Measurements from ENCODE around the gene ASIC4. TPM values are rescaled to one million over a fixed set of nuclear protein-coding genes. Genes with fewer than 3 reads are reported as not detected.

Gene ASIC4
- total and polyA plus RNA-seq, 3 experiments from 2014 or later: not detected

DNA sequence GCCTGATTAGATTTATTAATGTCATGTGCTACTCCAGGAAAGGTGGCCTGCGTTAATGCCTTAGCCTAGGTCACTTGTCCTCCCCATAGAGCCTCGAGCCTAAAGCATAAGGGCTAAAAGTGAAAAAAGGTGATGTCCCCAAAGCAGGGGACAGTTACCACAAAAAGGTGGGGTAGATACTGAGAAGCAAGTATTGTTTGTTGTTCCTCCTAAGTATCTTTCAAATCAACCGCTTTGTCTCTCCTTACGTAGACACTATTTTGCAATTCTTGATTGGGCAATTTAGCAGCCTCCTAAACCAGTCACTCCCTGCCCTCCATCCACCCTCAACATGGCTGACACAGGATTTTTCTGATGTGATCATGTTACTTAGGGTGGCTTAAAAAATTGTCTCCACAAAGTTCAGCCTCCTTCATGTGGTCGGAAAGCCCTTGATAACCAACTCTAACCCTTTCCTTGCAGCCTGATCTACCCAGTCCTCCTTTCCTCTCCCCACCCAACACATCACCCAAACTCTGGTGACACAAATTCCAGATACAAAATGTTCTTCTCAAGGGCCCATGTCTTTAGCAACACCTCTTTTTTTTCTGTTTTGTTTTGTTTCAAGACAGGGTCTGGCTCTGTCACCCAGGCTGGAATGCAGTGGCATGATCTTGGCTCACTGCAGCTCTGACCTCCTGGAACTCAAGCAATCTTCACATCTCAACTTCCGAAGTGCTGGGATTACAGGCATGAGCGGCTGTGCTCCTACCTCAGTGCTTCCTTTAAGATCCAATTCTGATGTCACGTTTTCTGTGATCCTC lies 64.7 kb downstream of the ASIC4 start:
- no peaks in the 10 kb centered on the region for H3K4me1 Mint-ChIP-seq
- peak overlapping the region in 1 of 7 donors; percentile 61 for H3K4me3 Mint-ChIP-seq
- ChIA-PET CTCF (no interaction called here), POLR2A (no interaction called here)
- H3K36me3 Mint-ChIP-seq: no peaks in the 10 kb centered on the region
- no peaks in the 10 kb centered on the region for H3K27me3 ChIP-seq (ENCODE audit: insufficient read depth, low read length, poor library complexity, severe bottlenecking)
- H3K9me3 ChIP-seq (ENCODE audit: low read length): no peaks in the 10 kb centered on the region
- H3K27ac ChIP-seq (ENCODE audit: low read depth, low read length): no peak overlapping the region
- H3K9me3 Mint-ChIP-seq: no peaks in the 10 kb centered on the region
- H3K27me3 Mint-ChIP-seq: peaks cover 8 to 50% of the 10 kb centered on the region in 2 donors
- no peaks in the 10 kb centered on the region for H3K4me1 ChIP-seq (ENCODE audit: insufficient read depth, low read length)
- no peak for DNase-seq
- H3K4me3 ChIP-seq (ENCODE audit: low read length): no peak overlapping the region
- no peaks in the 10 kb centered on the region for H3K36me3 ChIP-seq (ENCODE audit: insufficient read depth, low read length)
- H3K27ac Mint-ChIP-seq: peak overlapping the region in 1 of 8 donors; percentile 19

- H3K4me1 ChIP-seq (ENCODE audit: insufficient read depth, low read length): no peaks in the 10 kb centered on the region
- no peaks in the 10 kb centered on the region for H3K36me3 ChIP-seq (ENCODE audit: insufficient read depth, low read length)
- H3K27ac ChIP-seq (ENCODE audit: low read depth, low read length): no peak overlapping the region
- no peaks in the 10 kb centered on the region for H3K9me3 ChIP-seq (ENCODE audit: low read length)
- no peak for DNase-seq
- no peaks in the 10 kb centered on the region for H3K27me3 ChIP-seq (ENCODE audit: insufficient read depth, low read length, poor library complexity, severe bottlenecking)
- H3K4me3 ChIP-seq (ENCODE audit: low read length): no peak overlapping the region
- CTCF ChIA-PET: no interaction called here
- POLR2A ChIA-PET: no interaction called here
- Mint-ChIP-seq H3K9me3 (no peaks in the 10 kb centered on the region), H3K36me3 (no peaks in the 10 kb centered on the region), H3K27ac (no peak overlapping the region), H3K4me1 (no peaks in the 10 kb centered on the region), H3K4me3 (no peak overlapping the region), H3K27me3 (peaks cover 7 to 43% of the 10 kb centered on the region in 2 donors)
Observed at GRCh38 chr2:219581346-219581745, 67.1 kb downstream of the ASIC4 start.

Other genes starting within 250 kb of the ASIC4 start
- gene DNAJB2, start 235.1 kb upstream of the ASIC4 start, total RNA-seq: 10 to 100 TPM; 48.5 to 56.4 TPM
- gene DNAJB2, start 235.1 kb upstream of the ASIC4 start, polyA plus RNA-seq: 5.9 TPM
- under 1 TPM in 1 of 2 experiments, not detected in 1; 0.11 TPM for gene PTPRN, start 205.1 kb upstream of the ASIC4 start, total RNA-seq
- not detected for gene PTPRN, start 205.1 kb upstream of the ASIC4 start, polyA plus RNA-seq
- not detected for gene RESP18, start 181.7 kb upstream of the ASIC4 start, total RNA-seq
- gene RESP18, start 181.7 kb upstream of the ASIC4 start, polyA plus RNA-seq: not detected
- gene DNPEP, start 126.6 kb upstream of the ASIC4 start, total RNA-seq: 100 to 1,000 TPM; 112 to 116 TPM
- 69.1 TPM for gene DNPEP, start 126.6 kb upstream of the ASIC4 start, polyA plus RNA-seq
- gene DES, start 96.1 kb upstream of the ASIC4 start, total RNA-seq: not detected
- not detected for gene DES, start 96.1 kb upstream of the ASIC4 start, polyA plus RNA-seq
- gene SPEG, start 79.6 kb upstream of the ASIC4 start, total RNA-seq: 1 to 10 TPM in 1 of 2 experiments, under 1 TPM in 1; 0.94 to 1.0 TPM
- 0.48 TPM for gene SPEG, start 79.6 kb upstream of the ASIC4 start, polyA plus RNA-seq
- 10 to 100 TPM; 36.9 to 37.1 TPM for gene GMPPA, start 15.6 kb upstream of the ASIC4 start, total RNA-seq
- 32.5 TPM for gene GMPPA, start 15.6 kb upstream of the ASIC4 start, polyA plus RNA-seq
- 10 to 100 TPM; 32.9 to 36.5 TPM for gene CHPF, start 29.3 kb downstream of the ASIC4 start, total RNA-seq
- gene CHPF, start 29.3 kb downstream of the ASIC4 start, polyA plus RNA-seq: 8.7 TPM
- gene TMEM198, start 29.5 kb downstream of the ASIC4 start, total RNA-seq: 1 to 10 TPM; 5.2 to 6.0 TPM
- not detected for gene TMEM198, start 29.5 kb downstream of the ASIC4 start, polyA plus RNA-seq
- gene OBSL1, start 57.1 kb downstream of the ASIC4 start, total RNA-seq: under 1 TPM; 0.48 to 0.69 TPM
- gene OBSL1, start 57.1 kb downstream of the ASIC4 start, polyA plus RNA-seq: not detected
- not detected for gene INHA, start 57.8 kb downstream of the ASIC4 start, total RNA-seq
- gene INHA, start 57.8 kb downstream of the ASIC4 start, polyA plus RNA-seq: not detected
- gene STK11IP, start 83.4 kb downstream of the ASIC4 start, total RNA-seq: 10 to 100 TPM; 26.2 to 32.2 TPM
- 12.6 TPM for gene STK11IP, start 83.4 kb downstream of the ASIC4 start, polyA plus RNA-seq
- gene SLC4A3, start 113.1 kb downstream of the ASIC4 start, total RNA-seq: under 1 TPM in 1 of 2 experiments, not detected in 1; 0.13 TPM
- not detected for gene SLC4A3, start 113.1 kb downstream of the ASIC4 start, polyA plus RNA-seq